GM12878 (cell line): ENCODE results near the gene CHCHD6. TPM values are rescaled to one million over a fixed set of nuclear protein-coding genes. Genes with fewer than 3 reads are reported as not detected.

ENCODE experiments used
- ATAC-seq: fragments of 200-7000 bp; cut with Tn5 transposase; 3 replicates; pipeline ENCODE4 v1.9.1; 2020; ENCODE audit warnings: mild to moderate bottlenecking, moderate library complexity
- BruUV-seq: library from RNA; stranded (reverse); fragments of 400-500 nt; replicated peaks from 2 replicates; lab custom pipeline; 2021; lab: Mats Ljungman, UMichigan
- CTCF ChIA-PET: fragments of 300-600 bp; sonication (Branson Sonifier 250); formaldehyde crosslinking; extraction: SDS; loops from one replicate; lab custom pipeline; 2021; ENCODE audit warnings: inconsistent platforms; lab: Yijun Ruan, JAX
- POLR2A ChIA-PET: fragments of 350-600 bp; formaldehyde crosslinking; extraction: SDS; loops from one replicate; lab custom pipeline; 2021; ENCODE audit warnings: inconsistent platforms; lab: Charles Lee
- RAD21 ChIA-PET: fragments of 300-600 bp; sonication (Branson Sonifier 250); formaldehyde crosslinking; loops from one replicate; lab custom pipeline; 2023; ENCODE audit warnings: antibody characterized with exemption; ENCODE audit not compliant: unreplicated experiment; lab: Charles Lee
- SMC1A ChIA-PET: fragments of 300-600 bp; sonication (Branson Sonifier 250); formaldehyde crosslinking; loops from one replicate; lab custom pipeline; 2023; ENCODE audit not compliant: unreplicated experiment, uncharacterized antibody; lab: Charles Lee
- DNase-seq: peaks from one replicate; pipeline ENCODE4 v3.0.0-alpha.2; 2011; ENCODE audit warnings: low read depth, low spot score
- FAIRE-seq: peaks from 3 replicates; lab custom pipeline; 2011; peaks lifted over from hg19 to GRCh38; lab: Jason Lieb, UNC
- H2AFZ ChIP-seq: 2 replicates; pipeline ENCODE4 v1.6.0; 2011; ENCODE audit warnings: low read depth, low read length, control low read depth; ENCODE audit not compliant: control insufficient read depth
- H3K27ac ChIP-seq: 2 replicates; pipeline ENCODE4 v1.5.1; 2011; ENCODE audit warnings: control low read depth; ENCODE audit not compliant: control insufficient read depth, insufficient read depth
- H3K27me3 ChIP-seq, 2 experiments: replicated peaks in 1 of 2; 2 replicates each; pipeline versions ENCODE4 v1.6.0 to v1.6.1; 2011; ENCODE audit warnings: low read length in 1 of 2; ENCODE audit not compliant: control insufficient read depth in 2 of 2, insufficient read depth in 2 of 2
- H3K36me3 ChIP-seq, 2 experiments: 2 replicates each; pipeline ENCODE4 v1.5.1; 2011; ENCODE audit warnings: low read length in 1 of 2; ENCODE audit not compliant: control insufficient read depth in 2 of 2, insufficient read depth in 2 of 2
- H3K4me1 ChIP-seq: 2 replicates; pipeline ENCODE4 v1.6.1; 2011; ENCODE audit warnings: mild to moderate bottlenecking, low read length, moderate library complexity, mixed read lengths; ENCODE audit not compliant: control insufficient read depth, insufficient read depth
- H3K4me2 ChIP-seq: 2 replicates; pipeline ENCODE4 v1.6.0; 2011; ENCODE audit warnings: control low read depth; ENCODE audit not compliant: control insufficient read depth, insufficient read depth
- H3K4me3 ChIP-seq: fragments of 200-600 bp; sonication (generic); 2 replicates; pipeline ENCODE4 v1.5.1; 2016
- H3K79me2 ChIP-seq: 2 replicates; pipeline ENCODE4 v1.6.0; 2011; ENCODE audit warnings: low read length; ENCODE audit not compliant: control insufficient read depth, insufficient read depth
- H3K9ac ChIP-seq: 2 replicates; pipeline ENCODE4 v1.8.0; 2011; ENCODE audit warnings: low read length, control low read depth, mixed read lengths; ENCODE audit not compliant: control insufficient read depth, insufficient read depth
- H3K9me3 ChIP-seq: replicated peaks from 3 replicates; pipeline ENCODE4 v1.5.1; 2011; ENCODE audit warnings: mild to moderate bottlenecking, low read length; ENCODE audit not compliant: control insufficient read depth, insufficient read depth
- H4K20me1 ChIP-seq: 2 replicates; pipeline ENCODE4 v1.6.0; 2011; ENCODE audit not compliant: control insufficient read depth, insufficient read depth
- CEBPB ChIP-seq, 2 experiments: fragments of 150-350 bp in 1 of 2; IDR thresholded peaks; 2 replicates each; pipeline ENCODE4 v1.6.1; 2012 to 2014; ENCODE audit warnings: low read depth in 2 of 2, low read length in 2 of 2, borderline replicate concordance in 1 of 2, inconsistent platforms in 1 of 2
- EGR1 ChIP-seq, 2 experiments: IDR thresholded peaks; 1 replicate in 1 of 2; 2 replicates in 1 of 2; pipeline ENCODE4 v1.6.1; 2011 to 2012; ENCODE audit warnings: low read depth in 2 of 2, low read length in 2 of 2, borderline replicate concordance in 1 of 2, mild to moderate bottlenecking in 1 of 2, moderate library complexity in 1 of 2
- EP300 ChIP-seq, 2 experiments: fragments of 150-350 bp in 1 of 2; IDR thresholded peaks; 2 replicates each; pipeline ENCODE4 v1.6.1; 2011 to 2012; ENCODE audit warnings: low read depth in 2 of 2, low read length in 2 of 2, borderline replicate concordance in 1 of 2, improper control_type of control experiment in 1 of 2, inconsistent platforms in 1 of 2; ENCODE audit not compliant: control insufficient read depth in 1 of 2
- GABPA ChIP-seq: IDR thresholded peaks from 2 replicates; pipeline ENCODE4 v1.6.1; 2014; ENCODE audit warnings: antibody characterized with exemption, low read depth, mild to moderate bottlenecking, inconsistent platforms
- JUNB ChIP-seq: IDR thresholded peaks from 2 replicates; pipeline ENCODE4 v1.6.1; 2016; ENCODE audit warnings: antibody characterized with exemption, mild to moderate bottlenecking
- KDM1A ChIP-seq: fragments of 200-600 bp; sonication (generic); IDR thresholded peaks from 2 replicates; pipeline ENCODE4 v1.6.1; 2016; ENCODE audit warnings: borderline replicate concordance
- MTA3 ChIP-seq: IDR thresholded peaks from 2 replicates; pipeline ENCODE4 v1.6.1; 2012; ENCODE audit warnings: low read length, inconsistent platforms, borderline replicate concordance
- NFIC ChIP-seq: IDR thresholded peaks from 2 replicates; pipeline ENCODE4 v1.6.1; 2012; ENCODE audit warnings: low read depth, mild to moderate bottlenecking, inconsistent platforms, low read length, moderate library complexity
- NFYA ChIP-seq: IDR thresholded peaks from 2 replicates; pipeline ENCODE4 v1.6.1; 2011; ENCODE audit warnings: low read depth, mild to moderate bottlenecking, low read length, improper control_type of control experiment, borderline replicate concordance
- PAX8 ChIP-seq: fragments of 450-650 bp; IDR thresholded peaks from 2 replicates; pipeline ENCODE4 v1.6.1; 2017; ENCODE audit warnings: mild to moderate bottlenecking, moderate library complexity
- SIN3A ChIP-seq: IDR thresholded peaks from 2 replicates; pipeline ENCODE4 v1.6.1; 2012; ENCODE audit warnings: low read depth, low read length, improper control_type of control experiment
- SRF ChIP-seq, 2 experiments: IDR thresholded peaks; 2 replicates each; pipeline ENCODE4 v1.6.1; 2011; ENCODE audit warnings: low read depth in 2 of 2, low read length in 2 of 2, mild to moderate bottlenecking in 1 of 2, moderate library complexity in 1 of 2
- TCF3 ChIP-seq: IDR thresholded peaks from 2 replicates; pipeline ENCODE4 v1.6.1; 2012; ENCODE audit warnings: low read depth, mild to moderate bottlenecking, low read length, borderline replicate concordance; ENCODE audit not compliant: insufficient read depth
- ZNF384 ChIP-seq: IDR thresholded peaks from 2 replicates; pipeline ENCODE4 v1.6.1; 2012; ENCODE audit warnings: low read depth, mild to moderate bottlenecking, low read length, improper control_type of control experiment, borderline replicate concordance
- ZNF592 ChIP-seq: fragments of 450-650 bp; IDR thresholded peaks from 2 replicates; pipeline ENCODE4 v1.6.1; 2017; ENCODE audit warnings: mild to moderate bottlenecking, moderate library complexity
- WGBS: methylation state at CpG from one replicate; pipeline ENCODE4 v1.1.6; 2016; ENCODE audit warnings: low lambda C conversion rate; ENCODE audit not compliant: insufficient replicate concordance, insufficient coverage; ENCODE audit errors: missing lambda C conversion rate; 5-methylcytosine and 5-hydroxymethylcytosine counted together
- in situ Hi-C: fragments of 300-500 bp; cut with MboI; formaldehyde crosslinking; loops from 9 replicates; pipeline ENCODE4 v1.14.3; 2018; ENCODE audit warnings: mixed read lengths
- intact Hi-C: fragments of 100-400 bp; cut with micrococcal nuclease; formaldehyde crosslinking; loops from one replicate; pipeline ENCODE4 v1.14.2; 2022; ENCODE audit not compliant: unreplicated experiment
- polyA plus RNA-seq, 11 experiments: library from polyadenylated mRNA; depleted of rRNA in 4 of 11; unstranded in 6 of 11; stranded (reverse) in 5 of 11; fragments of >200 nt; fragmentation: Nextera tagmentation in 4 of 11; fragmentation: Illumina TruSeq in 1 of 11; extraction: Ambion mirVana in 4 of 11; extraction: Trizol in 1 of 11; gene quantifications; 1 replicate in 1 of 11; 2 replicates in 10 of 11; pipeline versions ENCODE4 v1.2.1 to v1.2.3, GENCODE V29; 2011 to 2016; ENCODE audit warnings: inconsistent platforms in 2 of 11, missing spikeins in 2 of 11, low read depth in 1 of 11
- total RNA-seq, 4 experiments: library from RNA; depleted of rRNA in 3 of 4; stranded (reverse); fragments of >200 nt in 3 of 4; fragmentation: Illumina TruSeq in 1 of 4; extraction: Trizol in 1 of 4; gene quantifications; 2 replicates each; pipeline versions ENCODE4 v1.2.1 to v1.2.3, GENCODE V29; 2013 to 2021
- TF ChIP-seq, protein P1 (sequence below): IDR thresholded peaks from 2 replicates; pipeline ENCODE4 v1.6.1; 2011; ENCODE audit warnings: borderline replicate concordance, low read depth, mild to moderate bottlenecking, moderate library complexity, low read length; ENCODE audit not compliant: insufficient read depth, poor library complexity, severe bottlenecking

Gene CHCHD6
- total and polyA plus RNA-seq, 10 of the 15 experiments (the other 5 are each of a cell fraction or from before 2014, with no cell fraction given) = 2.7 to 16.7 (median 12.3) TPM

- in situ Hi-C loops (no loop called here), intact Hi-C loops (no loop called here)
- Histone ChIP-seq H3K4me1 (peaks cover 7% of the 10 kb centered on the region), H2AFZ (no peak overlapping the region), H3K4me2 (no peak overlapping the region), H3K79me2 (no peaks in the 10 kb centered on the region), H4K20me1 (no peaks in the 10 kb centered on the region), H3K27me3 (no peaks in the 10 kb centered on the region), H3K9me3 (no peaks in the 10 kb centered on the region)
- no peak for FAIRE-seq
- WGBS = 55% methylated on average over 7 of the region's 7 CpGs
- ATAC-seq = no peak
- RAD21 ChIA-PET = no interaction called here
- CTCF ChIA-PET = no interaction called here
- BruUV-seq = no TSS peak
- POLR2A ChIA-PET = no interaction called here
- SMC1A ChIA-PET = no interaction called here
- no peak for TF ChIP-seq MTA3
- TF ChIP-seq SRF (IDR thresholded peaks at IDR 0.05; ENCODE audit: low read depth in 2 of 2, low read length in 2 of 2) = no peak
- no peak for TF ChIP-seq PAX8
- TF ChIP-seq TCF3 = no peak
- no peak for TF ChIP-seq SIN3A
- no peak for TF ChIP-seq ZNF384
- TF ChIP-seq, protein P1, sequence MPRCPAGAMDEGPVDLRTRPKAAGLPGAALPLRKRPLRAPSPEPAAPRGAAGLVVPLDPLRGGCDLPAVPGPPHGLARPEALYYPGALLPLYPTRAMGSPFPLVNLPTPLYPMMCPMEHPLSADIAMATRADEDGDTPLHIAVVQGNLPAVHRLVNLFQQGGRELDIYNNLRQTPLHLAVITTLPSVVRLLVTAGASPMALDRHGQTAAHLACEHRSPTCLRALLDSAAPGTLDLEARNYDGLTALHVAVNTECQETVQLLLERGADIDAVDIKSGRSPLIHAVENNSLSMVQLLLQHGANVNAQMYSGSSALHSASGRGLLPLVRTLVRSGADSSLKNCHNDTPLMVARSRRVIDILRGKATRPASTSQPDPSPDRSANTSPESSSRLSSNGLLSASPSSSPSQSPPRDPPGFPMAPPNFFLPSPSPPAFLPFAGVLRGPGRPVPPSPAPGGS = no peak
- TF ChIP-seq NFYA = no peak
- no peak for TF ChIP-seq ZNF592
- TF ChIP-seq KDM1A = no peak
- TF ChIP-seq GABPA = no peak
- TF ChIP-seq EGR1 (IDR thresholded peaks at IDR 0.05; ENCODE audit: borderline replicate concordance in 1 of 2, low read depth in 2 of 2, low read length in 2 of 2) = no peak
- TF ChIP-seq EP300 (IDR thresholded peaks at IDR 0.05; ENCODE audit: borderline replicate concordance in 1 of 2, control insufficient read depth in 1 of 2, low read depth in 2 of 2, low read length in 2 of 2) = no peak
- no peak for TF ChIP-seq JUNB
- no peak for TF ChIP-seq NFIC
- TF ChIP-seq CEBPB (IDR thresholded peaks at IDR 0.05; ENCODE audit: borderline replicate concordance in 1 of 2, low read depth in 2 of 2, low read length in 2 of 2) = no peak
- TF ChIP-seq, all 136 proteins: peak for 0
- peaks cover 0 to 8% of the 10 kb centered on the region in 2 experiments; a peak in 2 of 4 replicates for H3K36me3 ChIP-seq
- H3K4me3 ChIP-seq = no peak overlapping the region
- H3K27ac ChIP-seq = no peak overlapping the region
- H3K9ac ChIP-seq = no peak overlapping the region
- DNase-seq = no peak
These were observed 299.7 kb downstream of the CHCHD6 start for GRCh38 chr3:127003601-127004280.
